GM21381 (cell line): Measurements from ENCODE around the gene FMN1.
"Not testable (repeated sequence)": the region's sequence is repeated elsewhere in the genome, so short reads cannot be mapped to it uniquely, and the experiment has no call there.

Experiments
- ATAC-seq: cut with Tn5 transposase; IDR thresholded peaks from one replicate; pipeline ENCODE4 v1.9.1; 2021; ENCODE audit warnings: mild to moderate bottlenecking, moderate library complexity; ENCODE audit not compliant: unreplicated experiment

FMN1 gene

GRCh38 chr15:32866454-32867312 lies 327.8 kb downstream of the FMN1 start:
- no peak for ATAC-seq

GRCh38 chr15:32864841-32865240 lies 329.7 kb downstream of the FMN1 start:
- no peak for ATAC-seq

- ATAC-seq: no peak
Measured at GRCh38 chr15:32864051-32864450, 330.5 kb downstream of the FMN1 start.

- ATAC-seq: no peak
Measured at GRCh38 chr15:32861761-32862160, 332.8 kb downstream of the FMN1 start.

- ATAC-seq: no peak
Measured at GRCh38 chr15:32861174-32861573, 333.3 kb downstream of the FMN1 start.

GRCh38 chr15:32859996-32860395 lies 334.5 kb downstream of the FMN1 start:
- ATAC-seq: no peak

- no peak for ATAC-seq
Measured at GRCh38 chr15:32859251-32859650, 335.3 kb downstream of the FMN1 start.

- no peak for ATAC-seq
Measured at GRCh38 chr15:32857732-32858131, 336.8 kb downstream of the FMN1 start.

GRCh38 chr15:32856753-32857152 lies 337.8 kb downstream of the FMN1 start:
- ATAC-seq: no peak

GRCh38 chr15:32855942-32856341 lies 338.6 kb downstream of the FMN1 start:
- no peak for ATAC-seq

- no peak for ATAC-seq
Measured at GRCh38 chr15:32853592-32853991, 340.9 kb downstream of the FMN1 start.

GRCh38 chr15:32852771-32853170 lies 341.7 kb downstream of the FMN1 start:
- ATAC-seq: no peak

- no peak for ATAC-seq
Measured at GRCh38 chr15:32852017-32852416, 342.5 kb downstream of the FMN1 start.

GRCh38 chr15:32851572-32851971 lies 342.9 kb downstream of the FMN1 start:
- no peak for ATAC-seq

GRCh38 chr15:32849769-32850668 lies 344.5 kb downstream of the FMN1 start:
- no peak for ATAC-seq

- ATAC-seq: not testable (repeated sequence)
Measured at GRCh38 chr15:32846671-32847070, 347.8 kb downstream of the FMN1 start.

GRCh38 chr15:32844118-32844711 lies 350.3 kb downstream of the FMN1 start:
- no peak for ATAC-seq

GRCh38 chr15:32843219-32843815 lies 351.2 kb downstream of the FMN1 start:
- no peak for ATAC-seq

- no peak for ATAC-seq
Measured at GRCh38 chr15:32842081-32842480, 352.4 kb downstream of the FMN1 start.

GRCh38 chr15:32840507-32841245 lies 353.8 kb downstream of the FMN1 start:
- no peak for ATAC-seq
